Measurements from ENCODE around the gene COL11A2.
A peak's percentile ranks its signal among the peaks of the same experiment; 100 is the strongest.

COL11A2 gene

DNA sequence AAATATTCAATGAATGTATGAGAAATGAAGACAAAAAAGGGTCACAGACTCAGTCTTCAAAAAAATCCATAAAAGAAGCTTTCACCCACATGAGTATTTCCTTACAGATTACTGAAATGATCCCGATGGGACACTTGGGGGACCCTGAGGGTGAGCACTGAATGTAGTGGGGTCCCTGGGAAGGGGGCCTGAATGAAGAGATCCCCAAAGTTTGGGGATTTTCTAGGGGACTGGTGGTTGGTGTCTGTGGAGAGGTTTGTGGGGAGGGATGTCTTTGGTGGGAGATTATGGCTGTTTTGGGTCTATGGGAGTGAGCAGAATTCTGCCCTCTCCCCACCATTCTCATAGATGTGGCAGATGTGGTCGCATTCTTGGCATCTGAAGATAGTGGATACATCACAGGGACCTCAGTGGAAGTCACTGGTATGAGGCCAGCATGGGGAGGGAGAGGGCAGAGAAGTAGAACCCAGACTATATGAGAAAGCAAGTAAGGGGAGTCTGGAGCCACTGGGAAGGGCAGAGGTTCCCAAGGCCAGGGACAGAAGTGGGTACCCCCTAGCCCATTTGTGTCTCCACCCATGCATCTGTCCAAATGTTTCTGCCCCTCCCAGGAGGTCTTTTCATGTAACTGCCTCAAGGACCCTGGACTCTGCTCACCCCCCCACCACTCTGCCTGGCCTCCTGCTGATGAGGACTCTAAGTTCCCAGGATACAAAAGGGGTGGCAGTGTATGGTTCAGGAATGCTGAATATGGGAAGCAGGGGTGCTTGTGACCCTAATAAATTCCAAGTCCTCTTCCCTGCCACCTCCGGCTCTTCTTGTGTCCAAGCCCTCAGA, 14.0 kb upstream of the COL11A2 start:
- no peak for DNase-seq

DNA sequence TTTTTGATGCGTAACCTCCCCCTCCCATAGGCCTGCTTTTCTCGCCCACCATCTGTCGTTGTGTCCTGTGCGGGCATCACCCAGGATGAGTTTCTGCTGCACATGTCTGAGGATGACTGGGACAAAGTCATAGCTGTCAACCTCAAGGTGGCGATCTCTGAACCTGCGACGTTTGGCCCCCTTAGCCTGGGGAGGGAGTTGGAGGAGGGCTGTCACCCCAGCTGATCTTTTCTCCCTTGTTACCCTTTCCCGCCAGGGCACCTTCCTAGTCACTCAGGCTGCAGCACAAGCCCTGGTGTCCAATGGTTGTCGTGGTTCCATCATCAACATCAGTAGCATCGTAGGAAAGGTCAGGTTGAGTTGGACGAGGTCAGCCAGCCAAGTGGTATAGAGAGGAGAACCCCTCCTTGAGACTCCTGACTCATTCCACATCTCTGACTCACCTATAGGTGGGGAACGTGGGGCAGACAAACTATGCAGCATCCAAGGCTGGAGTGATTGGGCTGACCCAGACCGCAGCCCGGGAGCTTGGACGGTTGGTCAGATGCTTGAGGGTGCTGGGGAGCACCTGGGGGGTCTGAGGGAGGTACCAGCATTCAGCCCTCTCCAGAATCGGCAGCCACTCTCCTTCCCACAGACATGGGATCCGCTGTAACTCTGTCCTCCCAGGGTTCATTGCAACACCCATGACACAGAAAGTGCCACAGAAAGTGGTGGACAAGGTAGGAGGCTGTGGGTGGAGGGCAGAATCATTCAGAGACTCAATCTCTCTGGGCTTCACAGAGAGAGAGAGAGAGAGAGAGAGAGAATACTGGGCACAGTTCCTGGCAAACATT, 13.1 kb upstream of the COL11A2 start:
- peak; percentile 54 for DNase-seq

DNA sequence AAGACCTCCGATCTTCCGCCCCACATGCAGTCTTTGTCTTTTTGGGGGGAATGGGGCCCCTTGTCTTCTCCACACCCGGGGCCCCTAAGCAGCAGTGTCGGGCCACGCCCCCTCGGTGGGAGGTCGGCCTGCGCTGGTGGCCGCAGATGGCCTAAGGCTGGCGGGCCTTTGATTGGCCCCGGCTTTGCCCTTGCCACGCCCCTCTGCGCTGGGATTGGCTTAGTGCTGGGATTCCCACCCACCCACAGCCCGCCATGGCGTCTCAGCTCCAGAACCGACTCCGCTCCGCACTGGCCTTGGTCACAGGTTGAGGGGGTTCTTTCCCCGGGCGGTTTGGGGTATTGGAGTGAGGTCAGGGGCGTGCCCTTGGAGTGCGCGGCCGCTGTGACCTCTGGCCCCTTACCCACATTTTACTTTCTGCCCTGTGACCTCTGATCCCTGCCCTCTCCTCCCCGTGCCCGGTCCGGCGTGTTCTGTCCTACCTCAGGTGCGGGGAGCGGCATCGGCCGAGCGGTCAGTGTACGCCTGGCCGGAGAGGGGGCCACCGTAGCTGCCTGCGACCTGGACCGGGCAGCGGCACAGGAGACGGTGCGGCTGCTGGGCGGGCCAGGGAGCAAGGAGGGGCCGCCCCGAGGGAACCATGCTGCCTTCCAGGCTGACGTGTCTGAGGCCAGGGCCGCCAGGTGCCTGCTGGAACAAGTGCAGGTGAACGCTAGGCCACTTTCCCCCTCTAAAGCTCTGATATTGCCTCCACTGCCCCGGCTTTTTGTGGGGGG, 12.3 kb upstream of the COL11A2 start, which contains the start of gene HSD17B8:
Gene HSD17B8, plus strand, starts transcription at position 241 of the 776 bp plus-strand sequence. Its CDS starts 14 bp downstream, at position 255.
- peak; percentile 97 for DNase-seq

GRCh38 chr6:33204165-33204414, 11.8 kb upstream of the COL11A2 start:
- no peak for DNase-seq

DNA sequence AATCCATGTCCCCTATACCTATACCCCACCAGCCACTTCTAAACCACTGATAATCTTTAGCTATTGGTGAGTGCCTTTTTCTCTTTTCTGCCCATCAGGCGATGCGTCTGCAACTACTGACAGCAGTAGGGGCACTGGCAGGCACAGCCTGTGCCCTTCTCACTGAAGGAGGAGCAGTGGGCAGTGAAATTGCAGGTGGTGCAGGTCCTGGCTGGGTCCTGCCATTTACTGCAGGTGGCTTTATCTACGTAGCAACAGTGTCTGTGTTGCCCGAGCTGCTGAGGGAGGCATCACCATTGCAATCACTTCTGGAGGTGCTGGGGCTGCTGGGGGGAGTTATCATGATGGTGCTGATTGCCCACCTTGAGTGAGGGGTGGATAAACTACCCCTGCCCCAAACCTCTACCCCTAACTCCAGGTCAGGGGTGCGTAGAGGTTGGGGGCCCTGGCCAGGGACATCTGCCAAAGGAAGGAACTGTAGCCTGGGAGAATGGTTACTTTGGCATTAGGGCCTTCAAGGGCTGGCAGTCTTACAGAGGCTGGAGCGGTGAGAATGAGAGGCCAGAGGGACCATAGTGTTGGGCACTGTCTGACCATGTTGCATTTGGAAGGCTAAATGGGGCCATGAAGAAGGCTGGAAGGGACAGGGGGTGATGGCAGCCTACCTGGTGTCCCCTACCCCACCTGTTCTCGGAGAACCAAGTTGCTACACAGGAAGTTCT, 11.3 kb upstream of the COL11A2 start:
- no peak for DNase-seq

GRCh38 chr6:33202799-33203198, 10.5 kb upstream of the COL11A2 start:
- DNase-seq: no peak

GRCh38 chr6:33201935-33202334, 9.7 kb upstream of the COL11A2 start:
- no peak for DNase-seq

GRCh38 chr6:33201147-33201545, 8.9 kb upstream of the COL11A2 start:
- no peak for DNase-seq

GRCh38 chr6:33200219-33201146, 8.2 kb upstream of the COL11A2 start, which contains the start of the genes RXRB and SLC39A7:
TSS of gene RXRB (minus strand) at chr6:33200665. CDS start at chr6:33200476, 189 bp downstream.
TSS of gene SLC39A7 (plus strand) at chr6:33200867. CDS start at chr6:33201246, 379 bp downstream.
- peak; percentile 100 for DNase-seq

GRCh38 chr6:33199687-33200218, 7.5 kb upstream of the COL11A2 start:
- DNase-seq: no peak

GRCh38 chr6:33198853-33199436, 6.7 kb upstream of the COL11A2 start:
- no peak for DNase-seq

DNA sequence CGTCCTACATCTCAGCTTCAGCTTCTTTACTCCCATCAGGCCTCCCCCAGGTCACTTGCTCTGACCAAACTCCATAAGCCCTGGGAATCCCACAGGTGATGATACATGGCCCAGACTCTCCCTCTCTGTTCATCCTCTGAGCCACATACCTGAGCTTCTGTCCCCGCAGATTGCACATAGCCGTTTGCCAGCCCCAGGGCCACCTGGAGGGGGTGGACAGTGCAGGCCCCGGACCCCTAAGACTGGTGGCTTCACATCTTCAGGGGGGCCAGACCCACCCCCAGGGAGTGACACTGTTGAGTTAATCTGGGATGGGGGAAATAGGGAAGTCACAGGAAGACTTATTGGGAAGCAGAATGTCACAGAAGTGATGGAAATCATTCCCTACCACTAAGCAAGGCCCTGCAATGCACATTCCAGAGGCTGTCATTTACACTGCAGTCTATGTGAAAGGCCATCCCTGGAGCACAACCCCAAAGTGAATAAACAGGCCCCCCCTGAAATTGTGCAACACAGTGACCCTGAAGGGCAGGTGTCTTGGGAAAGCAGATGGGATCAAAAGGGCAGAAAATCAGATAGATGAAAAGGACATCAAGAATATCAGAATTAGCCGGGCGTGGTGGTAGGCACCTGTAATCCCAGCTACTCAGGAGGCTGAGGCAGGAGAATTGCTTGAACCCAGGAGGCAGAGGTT, 6.0 kb upstream of the COL11A2 start:
- DNase-seq: no peak

DNA sequence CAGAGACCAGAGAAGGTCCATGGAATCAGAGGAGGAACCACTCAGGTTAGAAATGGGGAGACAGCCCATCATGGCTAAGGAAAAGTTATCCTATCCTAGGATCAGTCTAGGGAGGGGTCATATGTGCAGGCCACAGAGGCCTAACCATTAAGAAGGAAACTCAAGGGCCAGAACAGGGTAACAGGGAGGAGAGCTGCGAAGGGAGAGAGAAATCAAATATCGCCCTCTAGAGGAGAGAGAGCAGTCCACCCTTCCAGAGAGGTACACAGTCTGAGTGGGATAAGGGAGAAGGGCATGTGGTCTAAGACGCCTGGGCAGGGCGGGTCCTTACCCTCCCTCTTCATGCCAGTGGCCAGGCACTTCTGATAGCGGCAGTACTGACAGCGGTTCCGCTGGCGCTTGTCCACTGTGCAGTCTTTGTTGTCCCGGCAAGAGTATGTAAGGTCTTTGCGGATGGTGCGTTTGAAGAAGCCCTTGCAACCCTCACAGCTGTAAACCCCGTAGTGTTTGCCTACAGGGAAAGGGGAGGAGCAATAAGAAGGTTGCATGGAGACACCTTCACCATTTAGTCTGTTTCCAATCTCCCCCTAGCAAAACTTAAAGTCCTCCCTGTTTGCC, 5.3 kb upstream of the COL11A2 start:
- peak; percentile 69 for DNase-seq

DNA sequence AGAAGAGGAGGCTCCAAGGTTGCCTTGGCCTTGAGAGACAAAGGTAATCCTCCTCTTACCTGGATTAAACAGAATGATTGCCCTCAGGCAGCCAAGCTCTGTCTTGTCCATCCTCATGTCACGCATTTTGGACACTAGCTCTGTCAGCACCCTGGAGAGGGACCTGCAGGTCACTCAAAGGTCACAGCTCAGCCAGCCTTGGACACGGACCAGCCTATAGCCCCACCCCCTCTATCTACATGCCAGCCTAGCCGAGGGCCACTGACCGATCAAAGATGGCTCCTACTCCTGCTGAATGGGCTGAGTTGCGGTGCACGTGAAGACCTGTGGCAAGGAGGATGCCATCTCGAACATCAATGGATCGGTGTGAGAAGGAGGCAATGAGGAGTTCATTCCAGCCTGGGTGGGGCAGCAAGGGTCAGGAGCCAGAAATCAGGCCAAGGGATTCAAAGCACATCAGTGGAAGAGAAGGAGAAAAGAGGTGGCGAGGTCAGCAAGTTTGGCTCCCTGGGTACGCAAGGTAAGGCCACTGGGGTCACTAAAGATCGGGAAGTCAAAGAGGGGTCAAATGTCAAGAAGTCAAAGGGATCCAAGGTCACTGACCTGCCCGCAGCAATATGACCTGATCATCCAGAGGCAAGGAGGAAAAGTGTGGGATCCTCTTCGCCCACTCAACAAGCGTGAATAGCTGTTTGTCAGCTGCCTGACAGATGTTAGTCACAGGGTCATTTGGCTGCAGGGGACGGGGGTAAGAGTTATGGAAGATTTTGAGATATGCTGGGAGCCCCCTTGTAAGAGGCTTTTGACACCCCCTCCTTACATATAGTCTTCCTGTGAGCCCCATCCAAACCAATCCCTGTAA, 3.3 kb upstream of the COL11A2 start:
- DNase-seq: no peak

DNA sequence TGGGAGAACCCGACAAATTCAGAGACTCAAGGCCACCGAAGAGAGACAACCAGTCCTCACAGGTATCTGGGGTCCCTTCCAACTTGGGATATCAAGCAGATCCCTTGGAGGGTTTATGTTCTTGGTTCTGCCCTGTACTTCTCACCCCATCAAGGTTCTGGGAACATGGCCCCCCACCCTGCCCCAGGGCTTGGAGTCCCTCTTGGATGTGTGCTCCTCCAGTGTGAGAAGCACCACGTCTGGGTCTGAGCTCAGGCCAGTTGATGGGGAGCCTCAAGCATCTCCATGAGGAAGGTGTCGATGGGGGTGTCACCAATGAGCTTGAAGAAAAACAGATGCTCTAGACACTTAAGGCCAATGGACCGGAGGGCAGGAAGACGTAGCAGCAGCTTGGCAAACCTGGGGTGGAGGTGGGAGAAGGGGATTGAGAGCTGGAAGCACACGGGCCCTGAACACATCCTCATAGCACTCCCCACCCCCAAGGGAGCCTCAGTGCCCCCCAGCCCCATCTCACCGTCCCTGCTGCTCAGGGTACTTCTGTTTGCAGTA, 2.2 kb upstream of the COL11A2 start:
- DNase-seq: no peak

GRCh38 chr6:33193619-33194018, 1.4 kb upstream of the COL11A2 start:
- no peak for DNase-seq

DNA sequence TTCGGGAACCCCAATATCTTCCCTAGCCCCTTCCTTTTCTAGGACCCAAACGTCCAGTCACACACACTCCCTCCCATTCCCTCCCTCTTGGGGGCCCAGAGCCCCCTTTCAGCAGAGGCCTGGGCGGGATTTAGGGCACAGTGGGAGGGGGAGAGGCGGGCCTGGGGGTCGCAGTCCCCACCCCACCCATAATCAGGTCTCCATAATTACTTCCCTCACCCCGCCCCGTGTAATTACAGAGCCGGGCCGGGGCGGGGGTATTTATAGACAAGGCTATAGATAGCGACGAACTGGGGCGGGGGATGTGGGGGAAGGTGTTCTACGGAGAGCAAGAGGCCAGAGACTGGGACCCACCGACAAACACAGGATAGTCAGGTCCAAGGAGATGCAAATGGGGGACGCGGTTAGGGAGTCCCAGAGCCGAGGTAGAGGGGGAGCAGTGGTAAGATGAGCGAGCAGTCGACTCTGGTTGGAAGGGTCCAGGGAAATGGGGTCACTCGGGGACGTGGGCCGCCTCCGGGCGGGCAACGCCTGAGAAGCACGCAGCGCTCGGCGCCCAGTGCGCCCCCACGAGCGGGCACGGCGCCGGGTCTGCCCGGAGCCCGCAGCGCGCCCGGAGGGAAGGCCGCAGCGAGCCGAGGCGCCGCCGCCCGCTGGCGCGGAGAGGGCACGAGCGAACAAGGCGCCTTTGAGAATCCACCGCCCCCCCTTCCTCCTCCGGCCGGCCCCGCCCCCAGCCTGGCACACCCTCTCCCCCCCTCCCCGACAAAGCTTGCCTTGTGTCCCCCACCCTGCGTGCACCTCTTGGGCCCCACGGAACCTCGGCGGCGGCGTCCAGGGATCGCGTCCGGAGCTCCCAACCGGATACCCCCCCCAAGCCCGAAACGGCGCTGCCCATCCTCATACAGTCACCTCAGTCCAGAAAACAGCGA, 670 bp upstream of the COL11A2 start:
- peak; percentile 60 for DNase-seq
